Measurements from ENCODE around the gene RASSF6.
"Not testable (repeated sequence)": the region's sequence is repeated elsewhere in the genome, so short reads cannot be mapped to it uniquely, and the experiment has no call there.

The RASSF6 gene, protein sequence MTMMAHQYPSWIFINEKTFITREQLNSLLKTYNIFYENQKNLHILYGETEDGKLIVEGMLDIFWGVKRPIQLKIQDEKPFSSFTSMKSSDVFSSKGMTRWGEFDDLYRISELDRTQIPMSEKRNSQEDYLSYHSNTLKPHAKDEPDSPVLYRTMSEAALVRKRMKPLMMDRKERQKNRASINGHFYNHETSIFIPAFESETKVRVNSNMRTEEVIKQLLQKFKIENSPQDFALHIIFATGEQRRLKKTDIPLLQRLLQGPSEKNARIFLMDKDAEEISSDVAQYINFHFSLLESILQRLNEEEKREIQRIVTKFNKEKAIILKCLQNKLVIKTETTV

DNA sequence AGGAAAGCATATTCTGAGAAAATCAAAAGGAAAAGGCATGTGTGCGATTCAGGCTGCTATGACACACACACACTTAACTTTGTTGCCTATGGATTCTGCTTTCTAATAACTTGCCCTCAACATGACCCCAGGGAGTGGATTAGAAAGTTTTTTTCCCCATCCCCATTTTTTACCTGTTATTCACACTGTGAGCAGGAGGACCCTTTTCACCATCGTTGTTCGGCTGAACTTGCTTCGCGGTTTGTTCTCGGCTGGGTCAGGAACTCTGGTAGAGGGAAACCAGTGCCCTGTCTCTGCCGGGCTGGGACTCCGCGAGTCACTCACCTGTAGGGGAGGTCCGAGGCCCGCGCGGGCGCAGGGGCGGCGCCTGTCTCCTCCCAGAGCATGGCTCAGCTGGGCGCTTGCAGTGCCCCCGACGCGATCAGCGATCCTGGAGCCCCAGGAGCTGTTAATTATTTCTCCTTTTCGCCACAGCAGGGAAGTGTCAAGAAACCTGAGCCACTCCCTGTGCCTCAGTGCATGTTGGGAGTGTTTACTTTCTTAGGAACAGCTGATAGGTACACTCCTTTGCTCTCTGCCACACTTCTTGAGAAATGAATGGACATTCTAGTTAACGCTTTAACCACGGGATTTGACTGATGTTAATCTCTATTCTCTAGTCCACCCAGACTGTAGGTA, at the start of gene RASSF6:
RASSF6 (minus strand) TSS at position 322 of the 678 bp plus-strand sequence. CDS start 8,641 bp downstream, outside the sequence.
- peak; percentile 12 for DNase-seq

DNA sequence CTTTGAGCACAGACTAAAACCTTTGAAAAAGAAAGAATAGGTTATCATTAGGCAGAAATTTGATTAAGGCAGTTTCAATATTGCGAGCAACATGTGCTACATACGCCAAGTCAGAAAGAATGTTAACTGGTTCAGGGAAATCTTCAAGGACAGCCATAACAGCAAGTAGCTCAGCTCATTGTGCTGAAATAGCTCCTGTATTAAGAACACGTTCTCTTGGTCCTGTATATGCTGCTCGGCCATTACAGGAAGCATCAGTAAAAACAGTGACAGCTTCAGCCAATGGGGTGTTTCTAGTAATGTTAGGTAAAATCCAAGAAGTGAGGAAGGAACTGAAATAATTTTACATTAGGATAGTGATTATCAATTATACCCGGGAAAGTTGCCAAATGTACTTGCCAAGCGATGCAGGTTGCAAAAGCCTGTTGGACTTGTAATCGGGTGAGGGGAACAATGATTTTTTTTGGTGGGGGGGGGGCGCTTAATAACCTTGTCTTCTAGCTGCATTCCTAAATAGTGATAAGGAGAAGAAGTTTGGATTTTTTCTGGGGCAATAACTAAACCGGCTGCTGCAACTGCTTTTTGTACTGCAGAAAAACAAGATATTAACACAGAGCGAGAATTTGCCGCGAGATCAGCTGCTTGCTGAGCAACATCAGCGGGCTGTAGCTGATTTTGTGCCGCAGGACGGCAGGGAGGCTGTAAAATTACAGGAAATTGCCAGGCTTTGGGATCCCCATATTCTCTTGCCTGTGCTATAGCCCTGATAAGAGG, 49.4 kb upstream of the RASSF6 start:
- no peak for DNase-seq

DNA sequence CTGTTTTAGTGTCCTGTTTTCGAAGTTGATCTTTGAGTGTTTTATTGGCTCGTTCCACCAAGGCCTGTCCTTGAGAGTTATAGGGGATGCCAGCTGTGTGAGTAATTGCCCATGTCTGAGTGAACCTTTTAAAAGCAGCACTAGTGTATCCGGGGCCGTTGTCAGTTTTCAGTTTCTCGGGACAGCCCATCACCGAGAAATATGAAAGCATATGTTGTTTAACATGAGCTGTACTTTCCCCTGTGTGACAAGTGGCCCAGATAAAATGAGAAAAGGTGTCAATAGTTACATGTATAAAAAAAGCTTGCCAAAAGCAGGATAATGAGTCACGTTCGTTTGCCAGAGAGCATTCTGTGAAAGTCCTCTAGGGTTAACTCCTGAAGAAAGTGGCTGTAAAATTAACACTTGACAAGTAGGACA, 48.6 kb upstream of the RASSF6 start:
- no peak for DNase-seq

DNA sequence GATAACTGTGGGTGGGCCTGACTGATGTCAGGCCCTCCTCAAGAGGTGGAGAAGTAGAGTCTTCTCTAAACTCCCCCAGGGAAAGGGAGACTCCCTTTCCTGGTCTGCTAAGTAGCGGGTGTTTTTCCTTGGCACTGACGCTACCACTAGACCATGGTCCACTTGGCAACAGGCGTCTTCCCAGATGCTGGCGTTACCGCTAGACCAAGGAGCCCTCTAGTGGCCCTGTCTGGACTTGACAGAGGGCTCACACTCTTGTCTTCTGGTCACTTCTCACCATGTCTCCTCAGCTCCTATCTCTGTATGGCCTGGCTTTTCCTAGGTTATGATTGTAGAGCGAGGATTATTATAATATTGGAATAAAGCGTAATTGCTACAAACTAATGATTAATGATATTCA, 45.7 kb upstream of the RASSF6 start:
- DNase-seq, result not testable (repeated sequence)

DNA sequence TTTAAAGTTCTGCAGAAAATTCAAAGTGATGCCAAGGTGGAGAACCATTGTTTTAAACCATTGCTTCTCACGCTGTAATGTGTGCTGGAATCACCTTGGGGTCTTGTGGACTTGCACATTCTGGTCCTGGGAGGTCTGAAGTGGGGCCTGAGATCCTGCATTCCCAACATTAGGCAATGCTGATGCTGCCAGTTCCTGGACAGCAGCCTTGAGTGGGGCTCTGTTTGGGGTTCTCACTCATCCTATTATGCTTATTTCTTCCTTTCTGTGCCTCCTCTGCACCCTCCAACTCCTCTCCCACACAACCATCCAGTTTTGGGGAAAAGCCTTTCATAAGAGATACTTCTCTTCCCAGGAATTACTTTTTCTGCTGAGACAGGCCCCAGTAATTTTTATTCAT, 44.2 kb upstream of the RASSF6 start:
- no peak for DNase-seq

DNA sequence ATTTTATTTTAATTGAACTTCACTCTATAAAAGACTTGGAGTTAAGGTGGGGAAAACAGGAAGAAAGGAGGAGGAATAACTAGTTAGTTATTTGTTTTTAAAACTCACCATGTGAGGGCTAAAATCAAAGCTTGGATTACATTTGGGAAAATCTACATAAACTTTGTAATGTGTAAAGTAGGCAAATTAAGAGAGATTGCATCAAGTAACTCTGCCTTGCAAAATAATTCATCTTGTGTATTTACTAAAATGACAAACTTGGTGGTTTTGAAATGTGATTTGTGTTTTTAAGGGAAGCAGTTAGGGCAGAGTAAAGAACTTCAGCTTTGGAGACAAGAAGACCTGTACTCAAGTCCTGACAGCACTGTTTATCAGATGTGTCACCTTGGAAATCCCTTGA, 43.3 kb upstream of the RASSF6 start:
- DNase-seq, result no peak

DNA sequence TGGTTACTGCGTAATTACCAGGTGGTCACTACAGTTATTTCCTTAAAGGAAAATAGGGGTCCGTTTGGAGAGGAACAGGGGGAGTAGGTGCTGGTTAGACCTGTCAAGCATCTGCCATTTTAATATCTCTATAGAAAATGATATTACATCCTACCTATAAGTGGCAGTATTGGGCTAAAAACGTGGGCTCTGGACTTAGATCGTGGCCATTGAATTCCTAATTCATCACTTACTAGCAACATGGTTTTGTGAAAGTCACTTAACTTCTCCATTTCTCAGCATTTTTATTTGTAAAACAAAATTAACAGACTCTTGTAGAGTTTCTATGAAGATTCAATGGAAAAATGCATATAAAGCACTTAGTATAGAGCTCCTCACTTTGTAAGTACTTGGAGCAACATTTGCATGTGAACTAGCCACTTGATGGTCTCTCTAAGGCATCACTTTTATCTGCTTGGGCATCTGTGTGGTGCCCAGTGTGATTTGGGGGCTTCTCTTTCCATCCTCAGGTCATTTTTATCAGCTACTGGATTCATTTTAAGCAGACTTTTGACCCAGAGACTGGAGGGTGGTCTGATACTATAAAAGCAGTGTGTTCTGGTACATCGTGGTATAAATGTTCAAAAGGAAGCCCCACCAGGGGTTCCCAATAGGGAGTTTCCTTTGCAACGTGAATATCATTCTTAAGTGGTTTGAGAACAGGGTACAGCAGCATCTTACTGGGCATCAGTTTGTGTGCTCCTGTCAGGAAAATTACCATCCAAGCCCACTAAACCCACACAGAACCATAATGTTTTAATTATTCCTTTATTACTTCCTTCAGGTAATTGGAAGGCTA, 42.7 kb upstream of the RASSF6 start:
- DNase-seq, result no peak

DNA sequence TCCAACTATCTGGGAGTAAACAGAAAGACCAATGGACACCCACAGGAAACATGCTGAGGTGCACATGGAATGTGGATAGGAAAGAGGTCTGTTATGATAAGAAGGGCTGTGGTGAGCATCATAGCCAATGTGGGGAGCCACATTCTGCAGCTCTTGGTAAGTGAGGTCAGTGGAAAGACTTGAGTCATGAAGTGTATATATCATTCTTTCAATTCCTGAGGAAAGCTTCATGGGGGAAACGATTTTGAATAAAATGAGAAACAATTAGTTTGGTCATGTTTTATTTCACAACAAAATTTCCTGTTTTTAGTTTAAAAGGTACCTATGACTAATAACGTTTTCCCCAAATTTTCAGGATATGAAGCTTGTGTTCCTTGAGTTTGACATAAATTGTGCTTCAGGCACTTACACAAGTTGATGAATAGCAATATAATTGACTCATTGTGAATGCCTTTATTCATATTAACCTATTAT, 41.4 kb upstream of the RASSF6 start:
- DNase-seq, result no peak

DNA sequence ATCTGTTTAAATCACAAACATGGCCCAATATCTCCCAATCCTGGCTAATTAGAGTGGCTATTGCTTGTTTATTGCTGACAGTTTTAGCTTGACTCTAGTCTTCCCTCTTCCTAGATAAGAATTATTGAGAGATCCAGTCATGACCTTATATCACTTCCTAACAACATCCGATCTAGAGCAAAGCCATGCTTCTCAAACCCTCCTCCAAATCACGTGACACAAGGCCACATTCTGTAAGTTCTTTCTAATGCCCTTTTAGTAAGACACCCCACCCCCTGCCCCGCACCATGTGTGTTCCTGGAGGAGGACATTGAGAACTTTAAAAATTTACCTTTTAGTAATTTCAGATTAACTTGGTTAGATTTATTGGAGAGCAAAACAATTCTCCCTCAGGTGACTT, 40.6 kb upstream of the RASSF6 start:
- no peak for DNase-seq

DNA sequence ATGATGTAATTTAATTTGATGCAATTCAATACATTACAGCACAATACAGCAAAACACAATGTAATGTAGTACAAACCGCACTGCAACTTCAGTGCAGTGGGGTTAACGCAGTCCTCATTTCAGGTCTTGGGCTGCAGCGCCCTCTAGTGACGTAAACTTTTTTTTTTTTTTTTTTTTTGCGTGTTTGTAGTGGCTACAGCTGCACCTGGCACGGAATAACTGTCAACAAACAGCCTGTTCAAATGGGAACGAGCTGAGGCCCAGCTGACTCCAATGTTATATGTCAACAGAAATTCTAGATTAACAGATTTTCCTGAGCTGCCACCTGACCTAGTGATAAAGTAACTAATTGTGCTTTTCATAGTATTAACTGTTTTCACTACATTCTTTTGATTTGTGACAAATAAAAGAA, 33.5 kb upstream of the RASSF6 start:
- no peak for DNase-seq

DNA sequence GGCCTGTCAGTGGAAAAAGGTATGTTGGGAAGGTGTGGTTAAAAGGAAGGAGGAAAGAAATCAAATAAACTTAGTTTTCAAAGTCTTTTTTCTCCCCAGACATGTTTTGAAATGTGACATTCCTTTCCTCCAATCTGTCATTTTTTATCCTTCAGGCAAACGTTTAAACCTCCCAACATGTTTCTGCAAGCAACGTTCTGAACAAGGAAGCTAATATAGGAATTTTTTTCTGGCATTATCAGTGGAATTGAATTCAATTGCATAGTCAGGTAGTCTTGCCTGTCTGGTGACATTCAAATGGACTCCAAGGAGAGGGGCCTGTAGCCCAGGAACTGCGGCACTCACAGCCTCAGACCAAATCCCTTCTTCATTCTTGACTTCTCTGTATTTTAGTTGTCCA, 30.0 kb upstream of the RASSF6 start:
- DNase-seq, result no peak

DNA sequence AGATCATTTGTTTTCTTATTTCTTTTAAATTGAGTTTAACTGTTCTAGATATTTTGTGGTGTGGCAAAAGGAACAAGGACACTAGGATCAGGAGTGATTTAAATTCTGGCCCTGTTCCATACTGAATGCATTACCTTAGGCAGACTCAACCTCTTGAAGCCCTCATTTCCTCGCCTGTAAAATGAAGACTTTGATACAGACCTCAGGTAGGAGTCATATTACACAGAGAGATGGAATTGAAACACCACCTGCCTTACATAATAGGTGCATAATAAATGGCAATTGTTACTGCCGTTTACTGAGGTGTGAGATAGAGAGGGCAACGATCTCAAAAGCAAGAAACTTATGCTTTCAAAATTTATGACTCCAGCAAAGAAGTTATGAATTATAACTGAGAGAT, 28.2 kb upstream of the RASSF6 start:
- DNase-seq, result no peak

DNA sequence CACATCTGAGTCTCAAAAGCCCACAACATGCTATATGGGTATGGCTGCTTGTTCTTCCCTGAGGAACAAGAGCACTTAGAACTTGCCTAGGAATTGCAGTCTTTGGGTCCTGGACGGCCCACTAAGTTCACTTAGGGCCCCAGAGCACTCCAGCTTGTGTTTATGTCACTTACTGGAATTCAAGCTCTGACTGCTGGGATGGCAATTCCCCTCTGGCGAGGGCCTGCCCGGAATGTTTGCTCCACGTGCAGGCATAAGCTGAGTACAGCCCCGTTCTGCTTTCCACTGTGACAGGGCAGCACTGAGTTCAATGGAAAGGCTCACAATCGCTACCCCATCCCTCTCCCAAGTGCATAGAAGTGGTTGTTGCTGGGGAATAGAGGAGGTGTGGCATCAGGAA, 25.9 kb upstream of the RASSF6 start:
- DNase-seq, result no peak

DNA sequence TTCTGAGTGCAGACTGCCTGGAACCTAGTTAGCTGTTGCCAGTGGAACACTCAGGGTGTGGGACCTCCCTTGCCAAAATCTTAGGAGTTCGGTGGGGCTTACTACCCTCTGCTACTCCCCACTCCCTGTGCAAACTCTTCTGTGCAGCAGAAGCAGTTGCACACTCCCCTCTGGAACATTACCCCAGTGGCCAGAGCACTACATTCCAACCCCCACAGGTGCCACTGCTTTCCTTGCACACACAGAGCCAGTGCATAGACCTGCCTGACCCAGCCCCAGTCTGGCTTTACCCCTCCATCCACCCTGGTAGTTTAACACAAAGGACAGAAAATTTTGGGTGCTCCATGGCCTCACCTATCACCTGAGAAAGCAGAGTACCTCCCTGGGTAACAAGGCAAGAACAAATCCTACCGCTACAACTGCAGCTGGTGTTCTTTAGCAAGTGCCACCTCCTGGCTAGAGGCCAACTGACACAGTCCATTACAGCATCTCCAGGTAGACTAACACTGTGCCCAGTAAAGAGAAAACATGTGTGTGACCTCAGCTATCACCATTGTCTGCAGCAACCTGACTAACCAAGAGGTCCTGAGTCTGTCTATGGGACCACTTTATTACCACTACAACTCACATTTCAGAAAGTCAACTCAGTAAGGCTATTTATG, 11.5 kb upstream of the RASSF6 start:
- DNase-seq, result no peak

DNA sequence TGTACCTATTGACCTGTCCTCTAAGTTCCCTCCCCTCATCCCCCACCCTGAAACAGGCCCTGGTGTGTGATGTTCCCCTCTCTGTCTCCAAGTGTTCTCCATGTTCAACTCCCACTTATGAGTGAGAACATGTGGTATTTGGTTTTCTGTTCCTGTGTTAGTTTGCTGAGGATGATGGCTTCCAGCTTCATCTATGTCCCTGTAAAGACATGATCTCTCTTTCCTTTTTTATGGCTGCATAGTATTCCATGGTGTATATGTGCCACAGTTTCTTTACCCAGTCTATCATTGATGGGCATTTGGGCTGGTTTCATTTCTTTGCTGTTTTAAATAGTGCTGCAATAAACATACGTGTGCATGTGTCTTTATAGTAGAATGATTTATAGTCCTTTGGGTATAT, 8.6 kb upstream of the RASSF6 start:
- DNase-seq, result not testable (repeated sequence)

DNA sequence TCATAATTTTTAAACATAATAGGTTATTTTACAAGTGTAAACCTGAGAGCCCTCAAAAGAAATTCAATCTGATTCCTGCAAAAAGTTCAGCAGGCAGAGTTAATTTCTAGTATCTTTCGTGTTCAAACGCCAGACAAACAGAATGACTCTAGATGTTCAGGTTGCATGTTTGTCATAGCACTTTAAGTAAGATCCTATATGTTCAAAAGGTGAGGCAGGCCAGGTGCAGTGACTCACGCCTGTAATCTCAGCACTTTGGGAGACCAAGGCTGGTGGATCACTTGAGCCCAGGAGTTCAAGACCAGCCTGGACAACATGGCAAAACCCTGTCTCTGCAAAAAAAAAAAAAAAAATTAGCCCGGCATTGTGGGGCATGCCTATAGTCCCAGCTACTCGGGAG, 1.1 kb upstream of the RASSF6 start:
- DNase-seq, result no peak

DNA sequence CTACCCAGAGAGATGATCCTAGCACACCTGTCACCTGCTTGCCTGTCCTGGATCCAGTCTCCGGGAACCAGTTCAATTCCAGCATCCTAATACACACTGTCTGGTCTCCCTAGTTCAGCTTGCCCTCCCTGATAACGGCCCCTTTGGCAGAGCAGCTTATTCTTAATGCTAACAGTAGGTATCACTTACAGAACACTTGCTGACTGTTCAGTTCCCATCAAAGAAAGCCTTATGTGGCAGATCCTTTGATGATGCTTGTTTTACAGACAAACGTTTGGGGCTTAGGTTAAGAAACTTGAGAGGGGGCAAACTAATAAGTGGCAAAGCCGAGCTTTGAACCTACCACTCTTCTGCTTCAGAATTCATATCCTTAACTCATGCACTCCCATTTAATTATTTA, 890 bp downstream of the RASSF6 start:
- no peak for DNase-seq

DNA sequence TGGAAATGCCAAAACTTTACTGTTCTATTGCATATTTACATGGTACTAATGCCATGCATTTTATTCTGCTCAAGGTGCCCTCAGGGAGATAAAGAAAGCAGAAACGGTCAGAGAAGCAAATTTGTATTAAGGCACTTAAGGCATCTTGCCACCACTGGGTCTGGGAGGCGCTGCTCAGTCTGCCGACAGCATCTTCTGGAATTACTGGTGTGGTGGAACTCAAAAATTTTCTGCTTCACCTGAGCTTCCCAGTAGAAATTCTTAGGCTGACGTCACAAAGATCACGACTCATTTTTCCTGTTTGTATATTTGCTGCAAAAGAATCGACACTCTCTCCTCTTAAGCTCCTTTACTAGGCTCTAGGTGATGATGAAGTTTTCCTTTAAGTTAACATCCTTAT, 3.0 kb downstream of the RASSF6 start:
- no peak for DNase-seq

DNA sequence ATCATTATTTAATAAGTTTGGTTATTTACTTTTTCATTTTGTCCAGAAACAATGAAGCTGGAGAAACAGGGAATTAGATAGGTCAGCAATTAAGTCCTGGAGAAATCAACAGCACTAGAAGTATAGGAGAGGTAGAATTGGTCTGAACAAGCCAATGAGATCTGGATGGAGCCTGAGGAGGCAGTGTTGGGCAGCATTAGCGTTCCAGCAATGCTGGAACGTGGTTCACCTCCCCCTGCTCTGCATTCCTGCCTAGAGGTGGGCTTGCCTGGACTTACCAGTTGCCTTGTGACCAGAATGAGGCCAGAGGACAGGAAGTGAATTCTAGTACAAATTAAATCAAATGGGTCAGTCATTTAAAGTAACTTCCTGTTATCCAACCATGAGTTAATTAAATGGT, 4.6 kb downstream of the RASSF6 start:
- no peak for DNase-seq

DNA sequence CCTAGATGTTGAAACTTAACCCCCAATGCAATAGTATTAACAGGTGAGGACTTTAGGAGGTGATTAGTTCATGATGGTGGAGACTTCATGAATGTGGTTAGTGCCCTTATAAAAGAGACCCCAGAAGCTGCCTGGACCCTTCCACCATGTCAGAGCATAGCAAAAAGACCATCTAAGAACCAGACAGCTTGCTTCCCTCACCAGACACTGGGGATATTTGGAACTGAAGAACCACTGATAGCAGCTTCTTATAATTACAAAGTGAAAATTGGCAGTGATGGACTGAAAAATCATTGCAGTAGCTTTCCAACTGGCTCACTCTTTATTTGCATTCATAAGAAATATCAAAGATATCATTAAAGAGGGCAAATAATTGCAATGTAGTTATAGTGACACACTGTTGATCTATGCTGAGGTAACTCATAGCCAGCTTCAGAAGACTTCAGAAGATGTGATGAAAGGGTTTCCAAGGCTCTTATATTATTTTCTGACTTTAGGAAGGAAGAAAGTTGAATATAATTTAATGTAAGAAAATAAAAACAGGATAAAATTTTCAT, 5.8 kb downstream of the RASSF6 start:
- DNase-seq, result no peak

DNA sequence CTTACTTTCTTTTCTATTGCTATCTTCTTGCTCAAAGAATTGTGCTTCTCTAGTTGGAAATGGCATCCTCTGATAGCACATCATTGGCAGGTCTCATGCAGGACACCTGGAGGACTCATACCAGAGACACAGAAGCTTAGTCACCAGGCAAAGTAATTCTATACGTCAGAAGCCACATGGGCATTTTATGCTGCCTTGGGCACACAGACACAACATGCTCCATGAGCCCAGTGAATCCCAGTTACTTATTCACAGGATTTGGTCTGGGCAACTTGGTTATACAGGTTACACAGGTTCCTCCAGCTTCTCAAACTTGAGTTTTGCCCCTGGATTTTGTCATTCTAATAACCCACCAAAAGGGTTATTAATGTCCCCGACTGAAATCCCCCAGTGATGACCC, 7.1 kb downstream of the RASSF6 start:
- DNase-seq, result no peak

DNA sequence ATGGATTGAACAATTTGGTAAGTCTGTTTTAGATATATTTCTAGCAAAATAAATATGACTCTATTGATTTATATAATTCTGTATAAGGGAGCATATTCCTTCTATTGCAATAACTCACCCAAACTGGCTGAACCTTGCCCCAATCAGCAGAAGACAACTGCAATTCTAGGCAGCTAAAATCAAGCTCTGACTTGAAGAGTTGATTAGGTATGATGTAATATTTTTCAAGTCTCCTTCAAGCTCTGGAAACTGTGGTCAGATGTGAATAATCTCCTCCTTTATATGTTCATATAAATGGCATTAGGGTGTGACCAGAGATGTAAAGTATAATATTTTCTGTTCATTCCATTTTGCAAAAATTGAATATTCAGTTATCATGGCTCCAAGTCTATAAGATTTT, 8.2 kb downstream of the RASSF6 start:
- no peak for DNase-seq
